ENCODE data around the gene TRIOBP.
"Not testable (repeated sequence)": the region's sequence is repeated elsewhere in the genome, so short reads cannot be mapped to it uniquely, and the experiment has no call there.

The TRIOBP gene

DNA sequence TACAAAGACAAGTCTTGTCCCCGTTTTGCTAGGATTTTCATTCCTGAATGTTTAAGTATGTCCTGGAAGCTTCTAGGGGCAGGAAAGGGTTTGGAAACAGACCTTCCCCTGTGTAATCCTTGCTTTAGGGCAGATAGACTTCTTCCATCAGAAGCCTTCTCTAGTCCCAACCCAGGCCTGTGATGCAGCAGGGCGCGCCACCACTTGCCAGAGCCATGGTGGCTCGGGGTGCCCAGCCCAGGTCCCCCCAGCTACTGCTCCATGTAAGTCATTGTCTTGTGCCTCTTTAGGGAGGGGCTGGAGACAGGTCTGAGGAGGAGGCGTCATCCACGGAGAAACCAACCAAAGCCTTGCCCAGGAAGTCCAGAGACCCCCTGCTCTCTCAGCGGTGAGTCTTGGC lies 6.4 kb upstream of the TRIOBP start:
- no peak for DNase-seq (ENCODE audit: low read depth in 3 of 3)

DNA sequence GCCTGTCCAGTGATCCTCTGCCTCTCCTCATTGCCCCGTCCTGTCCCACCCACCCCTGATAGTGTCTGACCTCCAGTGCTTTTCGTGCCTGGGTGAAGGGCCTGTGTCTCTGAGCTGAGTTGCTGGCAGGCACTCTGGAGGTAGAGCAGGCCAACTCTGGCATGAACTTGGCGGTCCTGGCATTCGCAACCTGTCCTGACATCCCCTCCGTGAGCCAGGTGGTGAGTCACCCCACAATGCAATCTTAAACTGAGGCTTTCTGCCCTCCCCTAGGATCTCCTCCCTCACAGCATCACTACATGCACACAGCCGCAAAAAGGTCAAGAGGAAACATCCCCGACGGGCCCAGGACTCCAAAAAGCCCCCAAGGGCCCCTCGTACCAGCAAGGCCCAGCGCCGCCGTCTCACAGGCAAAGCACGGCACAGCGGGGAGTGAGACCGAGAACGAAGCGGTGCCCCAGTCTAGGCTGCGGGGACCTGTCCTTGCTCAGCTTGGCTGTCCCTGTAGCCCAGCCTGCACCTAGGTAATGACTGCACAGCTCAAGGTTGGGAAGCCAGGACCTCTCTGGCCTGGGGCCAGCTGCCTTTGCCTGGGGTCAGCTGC lies 5.8 kb upstream of the TRIOBP start:
- no peak for DNase-seq (ENCODE audit: low read depth in 3 of 3)

DNA sequence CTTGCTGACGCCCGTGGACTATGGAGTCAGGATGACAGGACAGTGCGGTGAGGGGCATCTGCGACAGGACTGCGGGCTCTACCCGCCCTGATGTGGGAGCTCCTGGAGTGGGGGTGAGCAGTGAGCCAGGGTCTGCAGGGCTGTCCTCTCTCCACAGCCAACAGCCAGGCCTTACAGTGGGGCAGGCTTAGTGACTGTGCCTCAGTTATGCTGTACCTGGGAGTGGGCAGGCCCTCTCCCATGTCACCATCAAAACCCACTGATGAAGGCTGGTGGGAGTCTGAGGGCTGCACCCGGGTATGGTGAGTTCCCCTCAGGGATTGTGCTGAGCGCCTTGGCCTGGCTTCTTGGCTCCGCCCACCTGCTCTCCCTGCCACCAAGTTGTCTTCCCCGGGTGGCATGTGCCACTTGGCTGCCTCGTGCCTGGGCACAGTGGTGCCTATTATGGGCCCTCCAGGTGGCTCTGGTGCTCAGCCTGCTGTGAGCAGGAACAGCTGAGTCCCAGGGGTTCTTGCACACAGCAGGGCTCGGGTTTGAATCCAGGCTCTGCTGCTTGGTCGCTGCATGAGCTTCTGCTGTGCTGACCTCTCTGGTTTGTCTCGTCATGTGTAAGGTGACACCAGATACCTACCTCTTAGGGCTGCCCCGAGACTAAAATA lies 4.1 kb upstream of the TRIOBP start:
- no peak for DNase-seq (ENCODE audit: low read depth in 3 of 3)

DNA sequence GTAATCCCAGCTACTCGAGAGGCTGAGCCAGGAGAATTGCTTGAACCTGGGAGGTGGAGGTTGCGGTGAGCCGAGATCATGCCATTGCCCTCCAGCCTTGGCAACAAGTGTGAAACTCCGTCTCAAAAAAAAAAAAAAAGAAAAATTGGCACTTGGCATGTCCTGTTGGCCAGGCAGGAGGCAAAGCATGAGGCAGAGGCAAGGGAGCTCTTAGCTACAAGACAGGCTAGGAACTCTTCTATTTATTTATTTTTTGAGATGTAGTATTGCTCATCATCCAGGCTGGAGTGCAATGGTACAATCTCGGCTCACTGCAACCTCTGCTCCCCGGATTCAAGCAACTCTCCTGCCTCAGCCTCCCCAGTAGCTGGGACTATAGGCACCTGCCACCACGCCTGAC lies 2.7 kb upstream of the TRIOBP start:
- DNase-seq (ENCODE audit: low read depth in 3 of 3): not testable (repeated sequence)

DNA sequence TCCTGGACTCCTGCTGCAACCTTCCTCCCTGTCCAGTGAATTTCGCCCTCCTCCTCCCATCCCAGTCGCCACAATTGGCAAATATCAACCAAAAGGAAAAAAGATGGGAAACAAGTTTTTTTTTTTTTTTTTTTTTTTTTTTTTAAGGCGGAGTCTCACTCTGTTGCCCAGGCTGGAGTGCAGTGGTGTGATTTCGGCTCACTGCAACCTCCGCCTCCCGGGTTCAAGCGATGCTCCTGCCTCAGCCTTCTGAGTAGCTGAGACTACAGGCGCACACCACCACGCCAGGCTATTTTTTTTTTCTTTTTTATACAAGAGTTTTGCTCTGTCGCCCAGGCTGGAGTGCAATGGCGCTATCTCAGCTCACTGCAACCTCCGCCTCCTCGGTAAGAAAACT lies 590 bp upstream of the TRIOBP start:
- not testable (repeated sequence) for DNase-seq (ENCODE audit: low read depth in 3 of 3)

GRCh38 chr22:37697538-37697835 lies 639 bp downstream of the TRIOBP start:
- DNase-seq (ENCODE audit: low read depth in 3 of 3): no peak

- DNase-seq (ENCODE audit: low read depth in 3 of 3): no peak
Measured at GRCh38 chr22:37701141-37701786, 4.4 kb downstream of the TRIOBP start.

DNA sequence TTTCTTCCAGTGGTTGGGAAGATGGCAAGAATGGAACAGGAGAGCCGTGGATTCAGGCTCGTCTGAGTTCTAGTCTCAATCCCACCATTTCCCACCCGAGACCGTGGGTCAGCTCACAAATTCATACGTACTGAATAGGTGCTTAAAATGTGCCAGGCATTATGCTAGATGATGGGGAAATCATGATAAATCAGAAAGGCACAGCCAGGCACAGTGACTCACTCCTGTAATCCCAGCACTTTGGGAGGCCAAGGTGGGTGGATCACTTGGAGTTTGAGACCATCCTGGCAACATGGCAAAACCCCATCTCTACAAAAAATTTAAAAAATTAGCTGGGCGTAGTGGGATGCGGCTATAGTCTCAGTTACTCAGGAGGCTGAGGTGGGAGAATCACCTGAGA lies 7.1 kb downstream of the TRIOBP start:
- DNase-seq (ENCODE audit: low read depth in 3 of 3): no peak

GRCh38 chr22:37704645-37705044 lies 7.8 kb downstream of the TRIOBP start:
- DNase-seq (ENCODE audit: low read depth in 3 of 3): no peak

GRCh38 chr22:37705205-37705604 lies 8.4 kb downstream of the TRIOBP start:
- DNase-seq (ENCODE audit: low read depth in 3 of 3): no peak

- no peak for DNase-seq (ENCODE audit: low read depth in 3 of 3)
Measured at GRCh38 chr22:37708580-37709444, 12.0 kb downstream of the TRIOBP start.

- DNase-seq (ENCODE audit: low read depth in 3 of 3): no peak
Measured at GRCh38 chr22:37709445-37709765, 12.6 kb downstream of the TRIOBP start.

- DNase-seq (ENCODE audit: low read depth in 3 of 3): no peak
Measured at GRCh38 chr22:37710675-37711074, 13.8 kb downstream of the TRIOBP start.

GRCh38 chr22:37711490-37711889 lies 14.6 kb downstream of the TRIOBP start:
- DNase-seq (ENCODE audit: low read depth in 3 of 3): no peak

GRCh38 chr22:37713761-37714160 lies 16.9 kb downstream of the TRIOBP start:
- no peak for DNase-seq (ENCODE audit: low read depth in 3 of 3)

DNA sequence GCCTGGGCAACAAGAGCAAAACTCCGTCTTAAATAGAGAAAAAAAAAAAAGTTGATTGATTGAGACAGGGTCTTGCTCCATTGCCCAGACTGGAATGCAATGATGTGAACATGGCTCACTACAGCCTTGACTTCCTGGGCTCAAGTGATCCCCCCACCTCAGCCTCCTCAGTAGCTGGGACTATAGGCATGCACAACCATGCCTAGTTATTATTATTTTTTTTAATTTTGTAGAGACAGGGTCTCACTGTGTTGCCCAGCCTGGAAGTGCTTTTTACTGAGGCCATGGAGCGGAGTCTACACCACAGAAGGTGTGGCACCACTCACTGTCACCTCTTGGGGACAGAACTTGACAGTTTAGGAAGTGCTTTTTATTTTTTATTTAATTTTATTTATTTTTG lies 17.8 kb downstream of the TRIOBP start:
- DNase-seq (ENCODE audit: low read depth in 3 of 3): no peak

GRCh38 chr22:37715760-37716159 lies 18.9 kb downstream of the TRIOBP start:
- DNase-seq (ENCODE audit: low read depth in 3 of 3): no peak

DNA sequence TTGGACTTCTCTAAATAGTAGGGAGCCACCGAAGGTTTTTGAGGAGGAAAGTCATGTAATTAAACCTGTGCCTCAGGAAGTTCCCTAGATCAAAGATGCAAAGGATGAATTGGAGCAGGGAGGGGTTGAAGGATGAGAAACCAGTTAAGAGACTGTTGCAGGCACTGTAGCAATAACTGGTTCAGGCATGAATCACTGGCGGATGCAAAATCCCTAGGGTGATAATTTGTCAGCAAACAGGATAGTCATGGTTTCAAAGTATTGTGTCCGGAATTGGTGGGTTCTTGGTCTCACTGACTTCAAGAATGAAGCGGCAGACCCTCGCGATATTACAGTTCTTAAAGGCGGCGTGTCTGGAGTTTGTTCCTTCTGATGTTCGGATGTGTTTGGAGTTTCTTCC lies 19.9 kb downstream of the TRIOBP start:
- no peak for DNase-seq (ENCODE audit: low read depth in 3 of 3)

- DNase-seq (ENCODE audit: low read depth in 3 of 3): not testable (repeated sequence)
Measured at GRCh38 chr22:37717235-37717634, 20.4 kb downstream of the TRIOBP start.

GRCh38 chr22:37717746-37718305 lies 21.0 kb downstream of the TRIOBP start:
- DNase-seq (ENCODE audit: low read depth in 3 of 3): not testable (repeated sequence)

DNA sequence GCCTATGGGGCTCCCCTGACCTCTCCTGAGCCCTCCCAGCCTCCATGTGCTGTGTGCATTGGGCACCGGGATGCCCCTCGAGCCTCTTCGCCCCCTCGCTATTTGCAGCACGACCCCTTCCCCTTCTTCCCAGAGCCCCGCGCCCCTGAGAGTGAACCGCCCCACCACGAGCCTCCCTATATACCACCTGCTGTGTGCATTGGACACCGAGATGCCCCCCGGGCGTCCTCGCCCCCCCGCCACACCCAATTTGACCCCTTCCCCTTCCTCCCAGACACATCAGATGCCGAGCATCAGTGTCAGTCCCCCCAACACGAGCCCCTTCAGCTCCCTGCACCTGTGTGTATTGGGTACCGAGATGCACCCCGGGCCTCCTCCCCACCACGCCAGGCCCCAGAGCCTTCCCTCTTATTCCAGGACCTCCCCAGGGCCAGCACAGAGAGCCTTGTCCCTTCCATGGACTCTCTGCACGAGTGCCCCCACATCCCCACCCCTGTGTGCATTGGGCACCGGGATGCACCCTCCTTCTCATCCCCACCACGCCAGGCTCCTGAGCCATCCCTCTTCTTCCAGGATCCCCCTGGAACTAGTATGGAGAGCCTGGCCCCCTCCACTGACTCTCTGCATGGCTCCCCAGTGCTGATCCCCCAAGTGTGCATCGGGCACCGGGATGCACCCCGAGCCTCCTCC lies 28.8 kb downstream of the TRIOBP start:
- DNase-seq (ENCODE audit: low read depth in 3 of 3): no peak

Measured in stimulated activated CD4-positive, alpha-beta T cell treated with anti-CD3 and anti-CD28 coated beads, TNF-alpha, amount 100 ng/mL, for 48 hours (primary cell).